RWPE2 (cell line): ENCODE results near the gene BCL2L11.

Experiments
- ATAC-seq: fragments of 200-7000 bp; cut with Tn5 transposase; 3 replicates; pipeline ENCODE4 v1.9.1; 2021; ENCODE audit warnings: low read depth
- DNase-seq: peaks from one replicate; pipeline ENCODE4 v3.0.0-alpha.2; 2020; ENCODE audit warnings: low spot score
- H3K27ac ChIP-seq: fragments of 450-650 bp; 2 replicates; pipeline ENCODE4 v1.5.1; 2017; ENCODE audit warnings: mild to moderate bottlenecking; ENCODE audit not compliant: poor library complexity, severe bottlenecking
- H3K27me3 ChIP-seq: fragments of 250-450 bp; sonication (Bioruptor Pico); 2 replicates; pipeline ENCODE4 v1.5.1; 2021; ENCODE audit warnings: mild to moderate bottlenecking, moderate library complexity; ENCODE audit not compliant: insufficient read depth, poor library complexity, severe bottlenecking
- H3K36me3 ChIP-seq: fragments of 250-450 bp; sonication (Bioruptor Pico); 2 replicates; pipeline ENCODE4 v1.5.1; 2020; ENCODE audit warnings: low read depth, mild to moderate bottlenecking, moderate library complexity
- H3K4me1 ChIP-seq: fragments of 250-450 bp; sonication (Bioruptor Pico); 2 replicates; pipeline ENCODE4 v1.5.1; 2021; ENCODE audit warnings: mild to moderate bottlenecking, moderate library complexity; ENCODE audit not compliant: insufficient read depth, poor library complexity, severe bottlenecking
- H3K4me3 ChIP-seq: fragments of 250-450 bp; sonication (Bioruptor Pico); 2 replicates; pipeline ENCODE4 v1.5.1; 2021; ENCODE audit warnings: mild to moderate bottlenecking, moderate library complexity; ENCODE audit not compliant: severe bottlenecking
- H3K9me3 ChIP-seq: fragments of 250-450 bp; sonication (Bioruptor Pico); 2 replicates; pipeline ENCODE4 v1.5.1; 2021; ENCODE audit warnings: mild to moderate bottlenecking, moderate library complexity; ENCODE audit not compliant: severe bottlenecking
- CTCF ChIP-seq: fragments of 450-650 bp; IDR thresholded peaks from one replicate; pipeline ENCODE4 v1.5.1; 2017; ENCODE audit warnings: mild to moderate bottlenecking, moderate library complexity; ENCODE audit not compliant: poor library complexity, severe bottlenecking

BCL2L11 gene

DNA sequence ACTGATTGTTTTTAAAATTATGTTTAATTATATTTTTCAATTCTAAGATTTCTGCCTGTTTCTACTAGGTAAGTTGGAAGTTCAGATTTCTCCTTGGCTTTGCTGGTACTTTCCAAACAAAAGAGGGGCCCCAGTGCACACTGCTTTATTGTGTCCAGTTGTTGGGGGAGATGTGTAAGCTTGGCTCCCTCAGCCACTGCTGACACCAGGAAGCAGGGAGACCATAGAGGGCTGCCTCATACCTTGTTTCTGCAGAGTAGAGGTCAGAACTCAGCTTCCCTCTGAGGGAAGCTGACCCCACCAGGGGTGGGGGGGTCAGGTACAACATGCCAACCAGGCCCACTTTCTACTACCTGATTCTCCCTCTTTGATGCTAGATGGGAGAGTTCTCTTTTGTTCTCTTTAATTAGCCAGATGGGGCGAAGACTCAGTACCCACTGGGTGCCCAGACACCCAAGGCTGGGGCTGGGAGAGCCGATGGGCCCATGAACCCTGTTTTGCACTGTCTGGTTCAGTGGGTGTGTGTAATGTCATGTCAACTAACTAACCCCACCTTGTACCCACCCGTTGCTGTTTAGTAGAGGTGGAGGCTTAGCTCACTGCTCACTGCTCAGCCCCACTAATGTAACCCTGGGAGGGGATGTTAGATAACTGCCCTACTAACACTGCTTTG is 14.7 kb downstream of the BCL2L11 start:
- Histone ChIP-seq H3K4me1 (no peaks in the 10 kb centered on the region), H3K27me3 (no peaks in the 10 kb centered on the region), H3K27ac (no peak overlapping the region), H3K4me3 (no peak overlapping the region), H3K9me3 (no peaks in the 10 kb centered on the region), H3K36me3 (peaks cover 3% of the 10 kb centered on the region; the same call in 1 of the 2 replicates)
- no peak for ATAC-seq
- no peak for DNase-seq
- TF ChIP-seq CTCF = no peak

DNA sequence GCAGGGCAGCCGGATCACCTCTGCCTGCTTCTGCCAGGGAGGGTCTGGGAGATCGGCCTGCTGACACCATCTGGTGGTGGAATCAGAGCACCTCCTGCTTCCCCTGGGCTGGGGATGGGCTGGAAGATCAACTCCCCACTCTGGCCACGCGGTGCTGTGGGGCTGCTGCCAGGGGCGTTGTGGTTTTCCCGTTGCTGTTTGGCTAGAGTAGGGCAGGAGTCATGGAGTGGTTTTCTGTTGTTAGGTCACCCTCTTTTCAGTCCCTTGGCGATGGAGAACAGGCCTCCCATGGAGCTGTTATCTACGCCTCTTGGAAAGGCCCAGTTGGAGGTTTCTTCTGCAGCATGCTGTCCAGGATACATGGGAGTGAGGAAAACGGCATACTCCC is 15.2 kb downstream of the BCL2L11 start:
- ATAC-seq (no peak; the same call in 2 of the 3 replicates), DNase-seq (no peak)

DNA sequence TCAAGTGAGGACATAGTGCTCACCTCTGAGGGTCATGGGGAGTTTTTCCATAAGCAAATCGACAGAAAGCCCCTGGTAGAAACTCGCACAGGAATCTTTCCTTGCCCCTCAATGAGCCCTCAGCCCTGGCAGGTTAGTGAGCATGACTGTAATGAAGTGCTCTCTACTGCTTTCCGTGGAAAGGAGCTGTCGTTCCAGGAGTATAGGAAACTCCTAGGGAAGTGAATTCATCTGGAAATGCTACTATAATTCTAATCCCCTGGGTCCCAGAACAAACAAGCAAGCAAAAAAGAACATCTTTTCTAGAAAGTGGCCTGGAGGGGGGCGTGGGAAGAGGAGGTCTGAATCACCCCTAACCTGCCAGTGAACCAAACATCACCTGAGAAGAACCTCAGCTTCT is 18.1 kb downstream of the BCL2L11 start:
- no peak for TF ChIP-seq CTCF
- ATAC-seq (no peak), DNase-seq (no peak)
- Histone ChIP-seq H3K36me3 (peaks cover 6% of the 10 kb centered on the region), H3K4me1 (no peaks in the 10 kb centered on the region), H3K4me3 (no peak overlapping the region), H3K9me3 (no peaks in the 10 kb centered on the region), H3K27me3 (no peaks in the 10 kb centered on the region), H3K27ac (no peak overlapping the region)

More for the DNA sequence above, 15.2 kb downstream of the BCL2L11 start:
- Histone ChIP-seq H3K36me3 (0 out of 2 replicates have a peak, but pooled peaks cover 3% of the 10 kb centered on the region), H3K4me3 (no peak overlapping the region), H3K27ac (no peak overlapping the region), H3K9me3 (no peaks in the 10 kb centered on the region), H3K4me1 (no peaks in the 10 kb centered on the region), H3K27me3 (no peaks in the 10 kb centered on the region)
- no peak for TF ChIP-seq CTCF

DNA sequence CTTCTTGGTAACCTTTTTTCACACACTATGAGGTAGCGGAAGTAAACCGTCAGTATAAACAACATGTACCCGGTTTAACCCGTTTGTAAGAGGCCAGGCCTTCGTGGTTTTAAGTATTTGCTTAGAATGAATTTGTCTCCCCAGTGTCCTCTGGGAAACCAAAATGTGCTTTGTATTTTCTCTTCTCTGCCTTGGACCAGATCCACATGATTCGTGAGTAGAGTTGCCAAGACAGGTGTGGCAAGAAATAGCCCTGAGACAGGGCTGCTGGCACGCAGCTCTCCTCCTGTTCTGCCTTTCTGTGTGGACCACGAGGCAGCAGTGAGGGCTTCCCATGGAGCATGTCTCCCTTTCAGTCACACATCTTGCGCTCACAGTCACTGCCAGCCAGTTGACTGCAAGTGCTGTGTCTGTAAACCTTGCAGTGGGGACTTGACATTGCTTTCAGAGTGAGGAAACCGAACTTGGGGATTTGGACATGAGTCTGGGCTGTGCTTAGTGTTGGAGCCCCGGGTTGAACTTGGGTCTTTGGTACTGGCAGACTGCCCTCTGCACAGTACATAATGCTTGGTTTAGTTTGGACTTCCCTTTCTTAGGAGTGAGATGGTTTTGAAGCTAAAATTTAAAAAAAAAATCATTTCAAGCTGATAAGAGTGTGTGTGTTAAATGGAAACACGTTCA is 19.1 kb downstream of the BCL2L11 start:
- Histone ChIP-seq H3K9me3 (no peaks in the 10 kb centered on the region), H3K4me3 (no peak overlapping the region), H3K36me3 (peaks cover 6% of the 10 kb centered on the region), H3K4me1 (no peaks in the 10 kb centered on the region), H3K27ac (no peak overlapping the region), H3K27me3 (no peaks in the 10 kb centered on the region)
- TF ChIP-seq CTCF = no peak
- ATAC-seq (peak; percentile 33; the same call in 2 of the 3 replicates), DNase-seq (no peak)

DNA sequence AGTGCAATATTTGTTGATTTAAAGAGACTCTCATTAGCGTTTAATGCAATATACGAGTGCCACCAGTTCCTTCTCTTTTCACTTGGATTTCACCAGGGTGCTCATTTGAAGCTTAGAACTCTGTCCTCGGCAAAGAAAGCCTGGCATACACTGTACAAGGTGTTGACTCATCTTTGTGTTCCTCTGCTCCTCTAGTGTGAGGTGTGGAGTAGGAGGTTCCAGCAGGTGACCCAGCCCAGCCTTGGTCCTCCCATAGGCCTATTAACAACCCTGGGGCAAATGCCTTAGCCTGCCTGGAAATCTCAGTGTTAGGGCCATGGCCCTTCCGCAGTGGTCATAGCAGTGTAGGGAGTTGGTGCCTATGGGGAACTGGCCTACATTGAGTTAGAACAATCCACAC is 20.1 kb downstream of the BCL2L11 start:
- H3K4me3 ChIP-seq = no peak overlapping the region
- H3K36me3 ChIP-seq = peaks cover 6% of the 10 kb centered on the region
- no peak for DNase-seq
- H3K27me3 ChIP-seq = no peaks in the 10 kb centered on the region
- no peak for TF ChIP-seq CTCF
- ATAC-seq = no peak
- H3K9me3 ChIP-seq = no peaks in the 10 kb centered on the region
- H3K4me1 ChIP-seq = no peaks in the 10 kb centered on the region
- no peak overlapping the region for H3K27ac ChIP-seq
